Gastroesophageal sphincter (tissue), 3 donors: ENCODE data around the gene WDR31.

Experiments
- EP300 ChIP-seq: sonication (generic); formaldehyde crosslinking; IDR thresholded peaks from one replicate; pipeline ENCODE4 v1.6.1; 2017; ENCODE audit warnings: antibody characterized with exemption, mild to moderate bottlenecking
- TF ChIP-seq, protein P1 (sequence below), 4 experiments: fragments of 200-600 bp in 2 of 4; fragments of 450-650 bp in 2 of 4; sonication (generic) in 1 of 4; IDR thresholded peaks; one replicate each; pipeline ENCODE4 v1.5.1; 2017 to 2019; ENCODE audit warnings: antibody characterized with exemption in 4 of 4, mild to moderate bottlenecking in 2 of 4, moderate library complexity in 2 of 4

DNA sequence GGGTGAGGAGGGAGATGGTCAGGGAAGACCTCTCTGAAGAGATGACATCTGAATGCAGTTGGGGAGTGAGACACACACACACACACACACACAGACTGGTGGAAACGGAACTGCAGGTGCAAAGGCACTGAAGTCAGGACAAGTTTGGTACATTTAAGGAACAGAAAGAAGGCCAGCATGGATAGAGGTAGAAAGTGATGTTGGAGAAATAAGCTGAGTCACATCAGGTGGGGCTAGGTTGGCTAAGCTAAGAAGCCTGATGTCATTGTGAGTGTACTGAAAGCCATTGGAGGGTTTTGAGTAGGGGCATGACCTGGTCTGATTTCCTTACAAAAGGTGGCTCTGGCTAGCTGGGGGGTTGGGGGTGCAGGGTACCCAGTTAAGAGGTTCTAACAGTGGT lies 12.3 kb upstream of the WDR31 start:
- TF ChIP-seq EP300: no peak
- TF ChIP-seq, protein P1, sequence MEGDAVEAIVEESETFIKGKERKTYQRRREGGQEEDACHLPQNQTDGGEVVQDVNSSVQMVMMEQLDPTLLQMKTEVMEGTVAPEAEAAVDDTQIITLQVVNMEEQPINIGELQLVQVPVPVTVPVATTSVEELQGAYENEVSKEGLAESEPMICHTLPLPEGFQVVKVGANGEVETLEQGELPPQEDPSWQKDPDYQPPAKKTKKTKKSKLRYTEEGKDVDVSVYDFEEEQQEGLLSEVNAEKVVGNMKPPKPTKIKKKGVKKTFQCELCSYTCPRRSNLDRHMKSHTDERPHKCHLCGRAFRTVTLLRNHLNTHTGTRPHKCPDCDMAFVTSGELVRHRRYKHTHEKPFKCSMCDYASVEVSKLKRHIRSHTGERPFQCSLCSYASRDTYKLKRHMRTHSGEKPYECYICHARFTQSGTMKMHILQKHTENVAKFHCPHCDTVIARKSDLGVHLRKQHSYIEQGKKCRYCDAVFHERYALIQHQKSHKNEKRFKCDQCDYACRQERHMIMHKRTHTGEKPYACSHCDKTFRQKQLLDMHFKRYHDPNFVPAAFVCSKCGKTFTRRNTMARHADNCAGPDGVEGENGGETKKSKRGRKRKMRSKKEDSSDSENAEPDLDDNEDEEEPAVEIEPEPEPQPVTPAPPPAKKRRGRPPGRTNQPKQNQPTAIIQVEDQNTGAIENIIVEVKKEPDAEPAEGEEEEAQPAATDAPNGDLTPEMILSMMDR (IDR thresholded peaks at IDR 0.05): no peak
